HEK293T (cell line): ENCODE data around the gene CREB5.

ENCODE experiments used
- ARNT ChIP-seq: fragments of 450-650 bp; IDR thresholded peaks from 2 replicates; pipeline ENCODE4 v1.6.1; 2017; ENCODE audit warnings: mild to moderate bottlenecking
- ELF4 ChIP-seq: fragments of 450-650 bp; IDR thresholded peaks from 2 replicates; pipeline ENCODE4 v1.6.1; 2017; ENCODE audit warnings: antibody characterized with exemption
- FOXA1 ChIP-seq: fragments of 450-650 bp; IDR thresholded peaks from 2 replicates; pipeline ENCODE4 v1.6.1; 2016; ENCODE audit warnings: mild to moderate bottlenecking
- NFRKB ChIP-seq: fragments of 450-650 bp; IDR thresholded peaks from 2 replicates; pipeline ENCODE4 v1.6.1; 2016; ENCODE audit warnings: mild to moderate bottlenecking, moderate library complexity
- SP1 ChIP-seq: fragments of 450-650 bp; IDR thresholded peaks from 2 replicates; pipeline ENCODE4 v1.6.1; 2017
- SUZ12 ChIP-seq: fragments of 450-650 bp; IDR thresholded peaks from 2 replicates; pipeline ENCODE4 v1.6.1; 2016; ENCODE audit warnings: mild to moderate bottlenecking
- TARDBP ChIP-seq: fragments of 450-650 bp; IDR thresholded peaks from 2 replicates; pipeline ENCODE4 v1.6.1; 2016

DNA sequence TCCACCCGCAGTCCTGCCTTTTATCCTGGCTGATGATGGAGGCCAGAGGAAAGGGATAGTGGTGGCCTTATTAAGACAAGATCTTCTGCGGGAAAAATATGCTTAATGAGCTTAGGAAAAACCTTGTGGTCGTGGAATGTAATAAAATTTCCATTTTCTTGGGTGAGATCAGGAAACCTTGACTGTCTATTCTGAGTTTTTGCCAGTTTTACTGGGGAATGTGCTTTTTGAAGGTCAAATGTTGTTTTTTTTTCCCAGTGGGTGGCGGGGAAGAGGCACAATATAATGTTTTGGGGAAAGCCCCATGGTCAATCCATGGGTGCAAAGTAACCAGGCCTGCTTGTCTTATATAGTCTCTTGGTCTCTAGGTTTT lies 118.5 kb downstream of the CREB5 start:
- TF ChIP-seq NFRKB = no peak
- no peak for TF ChIP-seq FOXA1
- TF ChIP-seq SP1 = no peak
- TF ChIP-seq ELF4 = no peak
- no peak for TF ChIP-seq ARNT
- no peak for TF ChIP-seq TARDBP
- TF ChIP-seq SUZ12 = no peak
